HUES48 (cell line): ENCODE measurements around the gene PSORS1C2.

Experiments
- H3K27ac ChIP-seq: one replicate; pipeline ENCODE4 v1.7.0; 2013; ENCODE audit warnings: low read depth, low read length, inconsistent platforms
- H3K27me3 ChIP-seq: 2 replicates; pipeline ENCODE4 v1.6.1; 2013; ENCODE audit warnings: mild to moderate bottlenecking, low read length; ENCODE audit not compliant: control insufficient read depth, insufficient read depth
- H3K36me3 ChIP-seq: 2 replicates; pipeline ENCODE4 v1.6.1; 2013; ENCODE audit warnings: low read length; ENCODE audit not compliant: control insufficient read depth, insufficient read depth
- H3K4me1 ChIP-seq: 2 replicates; pipeline ENCODE4 v1.6.1; 2013; ENCODE audit warnings: mild to moderate bottlenecking, low read length; ENCODE audit not compliant: control insufficient read depth, insufficient read depth
- H3K4me3 ChIP-seq: 2 replicates; pipeline ENCODE4 v1.5.1; 2013; ENCODE audit warnings: mild to moderate bottlenecking, low read depth, low read length
- H3K9ac ChIP-seq: 2 replicates; pipeline ENCODE4 v1.6.1; 2013; ENCODE audit warnings: mild to moderate bottlenecking, low read depth, low read length, moderate library complexity
- H3K9me3 ChIP-seq: 2 replicates; pipeline ENCODE4 v1.6.1; 2013; ENCODE audit warnings: low read length; ENCODE audit not compliant: control insufficient read depth, insufficient read depth

Gene PSORS1C2

DNA sequence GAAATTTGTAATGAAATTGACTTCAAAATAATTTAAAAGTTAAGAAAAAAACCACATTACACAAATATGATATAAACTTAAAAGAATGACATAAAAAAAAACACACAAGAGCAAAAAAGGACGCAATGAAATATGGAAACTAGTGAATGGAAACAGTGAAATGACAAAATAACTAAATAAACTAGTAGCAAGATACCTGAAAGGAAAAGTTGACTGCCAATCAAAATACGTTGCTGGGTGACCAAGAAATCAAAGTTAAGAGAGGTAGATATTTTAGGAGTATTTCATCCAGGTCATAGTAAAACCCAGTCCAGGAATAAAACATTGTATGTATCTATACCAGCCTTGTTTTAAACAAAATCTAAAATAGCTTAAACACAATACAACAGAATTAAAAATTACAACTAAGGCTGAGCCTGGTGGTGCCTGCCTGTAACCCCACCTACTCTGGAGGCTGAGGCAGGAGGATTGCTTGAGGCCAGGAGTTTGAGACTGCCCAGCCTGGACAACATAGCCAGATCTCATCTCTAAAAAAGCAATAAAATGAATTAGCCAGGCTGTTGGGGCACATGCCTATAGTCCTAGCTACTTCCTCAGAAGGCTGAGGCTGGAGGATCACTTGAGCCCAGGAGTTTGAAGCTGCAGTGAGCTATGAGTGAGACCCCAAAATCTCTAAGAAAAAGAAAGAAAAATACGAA lies 48.4 kb downstream of the PSORS1C2 start:
- H3K4me1 ChIP-seq: peaks cover 12% of the 10 kb centered on the region
- H3K27ac ChIP-seq: no peak overlapping the region
- no peak overlapping the region for H3K9ac ChIP-seq
- no peak overlapping the region for H3K4me3 ChIP-seq
- no peaks in the 10 kb centered on the region for H3K27me3 ChIP-seq
- H3K9me3 ChIP-seq: no peaks in the 10 kb centered on the region
- no peaks in the 10 kb centered on the region for H3K36me3 ChIP-seq
